Measurements from ENCODE around the gene ANKRD13B. TPM values are rescaled to one million over a fixed set of nuclear protein-coding genes. Genes with fewer than 3 reads are reported as not detected.

Gene ANKRD13B
- total RNA-seq, 2 donors from 2014 or later = 5.9 to 7.9 TPM

GRCh38 chr17:29562615-29563014 lies 30.3 kb upstream of the ANKRD13B start:
- Mint-ChIP-seq H3K4me1 (peaks cover 30% of the 10 kb centered on the region), H3K27ac (peak overlapping the region; percentile 90), H3K36me3 (ENCODE audit: low read depth) (no peaks in the 10 kb centered on the region), H3K27me3 (no peaks in the 10 kb centered on the region), H3K4me3 (no peak overlapping the region)
- no peaks in the 10 kb centered on the region for H3K9me3 ChIP-seq (ENCODE audit: control insufficient read depth, low read length, poor library complexity, severe bottlenecking)
- DNase-seq (no peak), ATAC-seq (no peak)

GRCh38 chr17:29563816-29564215 lies 29.1 kb upstream of the ANKRD13B start:
- no peaks in the 10 kb centered on the region for H3K36me3 Mint-ChIP-seq (ENCODE audit: low read depth)
- no peaks in the 10 kb centered on the region for H3K9me3 ChIP-seq (ENCODE audit: control insufficient read depth, low read length, poor library complexity, severe bottlenecking)
- H3K27ac Mint-ChIP-seq = peak overlapping the region; percentile 47
- ATAC-seq (no peak), DNase-seq (no peak)
- H3K27me3 Mint-ChIP-seq = no peaks in the 10 kb centered on the region
- H3K4me3 Mint-ChIP-seq = no peak overlapping the region
- H3K4me1 Mint-ChIP-seq = peaks cover 32% of the 10 kb centered on the region

GRCh38 chr17:29565643-29566472 lies 27.1 kb upstream of the ANKRD13B start:
- peaks cover 40% of the 10 kb centered on the region for H3K4me1 Mint-ChIP-seq
- DNase-seq (peak; percentile 33 to 49 (median 44)), ATAC-seq (peak; percentile 31)
- H3K9me3 ChIP-seq (ENCODE audit: control insufficient read depth, low read length, poor library complexity, severe bottlenecking) = no peaks in the 10 kb centered on the region
- H3K27me3 Mint-ChIP-seq = no peaks in the 10 kb centered on the region
- peaks cover 2% of the 10 kb centered on the region for H3K36me3 Mint-ChIP-seq (ENCODE audit: low read depth)
- H3K27ac Mint-ChIP-seq = peak overlapping the region; percentile 80
- peak overlapping the region; percentile 97 for H3K4me3 Mint-ChIP-seq

GRCh38 chr17:29566473-29567303 lies 26.2 kb upstream of the ANKRD13B start, which contains the start of gene ABHD15:
TSS of gene ABHD15 (minus strand) at chr17:29567037. CDS start at chr17:29566966, 71 bp downstream.
- ATAC-seq = peak; percentile 40
- peaks cover 43% of the 10 kb centered on the region for H3K4me1 Mint-ChIP-seq
- peak within 1 kb of the TSS; percentile 97 for H3K4me3 Mint-ChIP-seq

GRCh38 chr17:29567304-29567553 lies 25.7 kb upstream of the ANKRD13B start:
- Mint-ChIP-seq H3K4me3 (peak overlapping the region; percentile 97), H3K36me3 (ENCODE audit: low read depth) (peaks cover 2% of the 10 kb centered on the region), H3K27ac (no peak overlapping the region), H3K27me3 (no peaks in the 10 kb centered on the region), H3K4me1 (peaks cover 38% of the 10 kb centered on the region)
- H3K9me3 ChIP-seq (ENCODE audit: control insufficient read depth, low read length, poor library complexity, severe bottlenecking) = no peaks in the 10 kb centered on the region
- DNase-seq (no peak), ATAC-seq (peak; percentile 1)

More at GRCh38 chr17:29566473-29567303, 26.2 kb upstream of the ANKRD13B start, which contains the start of gene ABHD15:
- no peaks in the 10 kb centered on the region for H3K9me3 ChIP-seq (ENCODE audit: control insufficient read depth, low read length, poor library complexity, severe bottlenecking)
- peaks cover 2% of the 10 kb centered on the region for H3K36me3 Mint-ChIP-seq (ENCODE audit: low read depth)
- DNase-seq = peak; percentile 39 to 54 (median 50)
- no peaks in the 10 kb centered on the region for H3K27me3 Mint-ChIP-seq
- peak within 1 kb of the TSS; percentile 80 for H3K27ac Mint-ChIP-seq

GRCh38 chr17:29567554-29568330 lies 25.2 kb upstream of the ANKRD13B start:
- H3K27me3 Mint-ChIP-seq = no peaks in the 10 kb centered on the region
- H3K36me3 Mint-ChIP-seq (ENCODE audit: low read depth) = peaks cover 2% of the 10 kb centered on the region
- peak overlapping the region; percentile 75 for H3K27ac Mint-ChIP-seq
- peak overlapping the region; percentile 97 for H3K4me3 Mint-ChIP-seq
- ATAC-seq (peak; percentile 71), DNase-seq (peak; percentile 62 to 70 (median 64))
- H3K9me3 ChIP-seq (ENCODE audit: control insufficient read depth, low read length, poor library complexity, severe bottlenecking) = no peaks in the 10 kb centered on the region
- peaks cover 34% of the 10 kb centered on the region for H3K4me1 Mint-ChIP-seq

GRCh38 chr17:29568331-29569244 lies 24.3 kb upstream of the ANKRD13B start, which contains the start of gene TP53I13:
TSS of gene TP53I13 (plus strand) at chr17:29568701. CDS start at chr17:29568759, 58 bp downstream.
- DNase-seq = peak; percentile 79 to 88 (median 84)
- H3K9me3 ChIP-seq (ENCODE audit: control insufficient read depth, low read length, poor library complexity, severe bottlenecking) = no peaks in the 10 kb centered on the region
- peak within 1 kb of the TSS; percentile 97 for H3K4me3 Mint-ChIP-seq
- peak within 1 kb of the TSS; percentile 75 for H3K27ac Mint-ChIP-seq
- H3K4me1 Mint-ChIP-seq = peaks cover 35% of the 10 kb centered on the region
- peak; percentile 69 for ATAC-seq
- peaks cover 2% of the 10 kb centered on the region for H3K36me3 Mint-ChIP-seq (ENCODE audit: low read depth)
- no peaks in the 10 kb centered on the region for H3K27me3 Mint-ChIP-seq

GRCh38 chr17:29569245-29569950 lies 23.5 kb upstream of the ANKRD13B start:
- Mint-ChIP-seq H3K4me1 (peaks cover 31% of the 10 kb centered on the region), H3K4me3 (peak overlapping the region; percentile 97), H3K27me3 (no peaks in the 10 kb centered on the region), H3K27ac (peak overlapping the region; percentile 59), H3K36me3 (ENCODE audit: low read depth) (peaks cover 2% of the 10 kb centered on the region)
- ATAC-seq = no peak
- no peak for DNase-seq
- H3K9me3 ChIP-seq (ENCODE audit: control insufficient read depth, low read length, poor library complexity, severe bottlenecking) = no peaks in the 10 kb centered on the region

- Mint-ChIP-seq H3K4me3 (peak overlapping the region; percentile 66), H3K27me3 (no peaks in the 10 kb centered on the region), H3K27ac (peak overlapping the region; percentile 49), H3K36me3 (ENCODE audit: low read depth) (peaks cover 2% of the 10 kb centered on the region), H3K4me1 (peaks cover 31% of the 10 kb centered on the region)
- ATAC-seq (no peak), DNase-seq (no peak)
- H3K9me3 ChIP-seq (ENCODE audit: control insufficient read depth, low read length, poor library complexity, severe bottlenecking) = no peaks in the 10 kb centered on the region
Observed at GRCh38 chr17:29570521-29570920, 22.4 kb upstream of the ANKRD13B start.

GRCh38 chr17:29571486-29571882 lies 21.4 kb upstream of the ANKRD13B start:
- ATAC-seq (no peak), DNase-seq (no peak)
- H3K9me3 ChIP-seq (ENCODE audit: control insufficient read depth, low read length, poor library complexity, severe bottlenecking) = no peaks in the 10 kb centered on the region
- Mint-ChIP-seq H3K4me3 (no peak overlapping the region), H3K4me1 (peaks cover 24% of the 10 kb centered on the region), H3K27ac (no peak overlapping the region), H3K27me3 (no peaks in the 10 kb centered on the region), H3K36me3 (ENCODE audit: low read depth) (peaks cover 2% of the 10 kb centered on the region)

- DNase-seq = no peak
- peaks cover 2% of the 10 kb centered on the region for H3K36me3 Mint-ChIP-seq (ENCODE audit: low read depth)
- peaks cover 24% of the 10 kb centered on the region for H3K4me1 Mint-ChIP-seq
- H3K27ac Mint-ChIP-seq = no peak overlapping the region
- H3K4me3 Mint-ChIP-seq = no peak overlapping the region
- H3K9me3 ChIP-seq (ENCODE audit: control insufficient read depth, low read length, poor library complexity, severe bottlenecking) = no peaks in the 10 kb centered on the region
- no peaks in the 10 kb centered on the region for H3K27me3 Mint-ChIP-seq
- no peak for ATAC-seq
Observed at GRCh38 chr17:29571883-29572681, 20.9 kb upstream of the ANKRD13B start.
